ENCODE measurements around the gene PCDHGA8.

Gene PCDHGA8

GRCh38 chr5:141437221-141437620, 44.8 kb downstream of the PCDHGA8 start:
- H3K79me2 ChIP-seq (ENCODE audit: insufficient read depth, low read length): no peaks in the 10 kb centered on the region
- no peaks in the 10 kb centered on the region for H3K36me3 ChIP-seq (ENCODE audit: insufficient read depth, low read length)
- H3K4me1 ChIP-seq (ENCODE audit: insufficient read depth, low read length, poor library complexity, severe bottlenecking): no peaks in the 10 kb centered on the region
- H3K27me3 ChIP-seq (ENCODE audit: insufficient read depth, low read length, poor library complexity, severe bottlenecking): no peaks in the 10 kb centered on the region
- no peak overlapping the region for H3K9ac ChIP-seq (ENCODE audit: low read depth, low read length, poor library complexity, severe bottlenecking)
- H2AFZ ChIP-seq (ENCODE audit: low read length): no peak overlapping the region
- no peaks in the 10 kb centered on the region for H3K9me2 ChIP-seq (replicated peaks; ENCODE audit: low read depth, low read length)
- TF ChIP-seq EZH2phosphoT487 (IDR thresholded peaks at IDR 0.05; ENCODE audit: borderline replicate concordance): no peak
- H3K4me3 ChIP-seq (ENCODE audit: low read length, poor library complexity, severe bottlenecking): no peak overlapping the region
- no peak overlapping the region for H3K4me2 ChIP-seq (ENCODE audit: low read depth, low read length, poor library complexity, severe bottlenecking)
- no peaks in the 10 kb centered on the region for H3F3A ChIP-seq (ENCODE audit: low read depth)
- H3K9me3 ChIP-seq (ENCODE audit: insufficient read depth, low read depth, low read length): no peaks in the 10 kb centered on the region
- no peaks in the 10 kb centered on the region for H4K20me1 ChIP-seq (ENCODE audit: insufficient read depth, low read length, poor library complexity, severe bottlenecking)

GRCh38 chr5:141439411-141440141, 47.1 kb downstream of the PCDHGA8 start:
- Histone ChIP-seq H3K27me3 (ENCODE audit: insufficient read depth, low read length, poor library complexity, severe bottlenecking) (no peaks in the 10 kb centered on the region), H3K36me3 (ENCODE audit: insufficient read depth, low read length) (no peaks in the 10 kb centered on the region), H4K20me1 (ENCODE audit: insufficient read depth, low read length, poor library complexity, severe bottlenecking) (no peaks in the 10 kb centered on the region), H3K79me2 (ENCODE audit: insufficient read depth, low read length) (no peaks in the 10 kb centered on the region), H3K9me3 (ENCODE audit: insufficient read depth, low read depth, low read length) (no peaks in the 10 kb centered on the region), H2AFZ (ENCODE audit: low read length) (no peak overlapping the region), H3F3A (ENCODE audit: low read depth) (no peaks in the 10 kb centered on the region), H3K9ac (ENCODE audit: low read depth, low read length, poor library complexity, severe bottlenecking) (no peak overlapping the region), H3K4me1 (ENCODE audit: insufficient read depth, low read length, poor library complexity, severe bottlenecking) (no peaks in the 10 kb centered on the region), H3K4me3 (ENCODE audit: low read length, poor library complexity, severe bottlenecking) (no peak overlapping the region), H3K9me2 (replicated peaks; ENCODE audit: low read depth, low read length) (no peaks in the 10 kb centered on the region), H3K4me2 (ENCODE audit: low read depth, low read length, poor library complexity, severe bottlenecking) (no peak overlapping the region)
- TF ChIP-seq EZH2phosphoT487 (IDR thresholded peaks at IDR 0.05; ENCODE audit: borderline replicate concordance): no peak
- TF ChIP-seq, protein P1, sequence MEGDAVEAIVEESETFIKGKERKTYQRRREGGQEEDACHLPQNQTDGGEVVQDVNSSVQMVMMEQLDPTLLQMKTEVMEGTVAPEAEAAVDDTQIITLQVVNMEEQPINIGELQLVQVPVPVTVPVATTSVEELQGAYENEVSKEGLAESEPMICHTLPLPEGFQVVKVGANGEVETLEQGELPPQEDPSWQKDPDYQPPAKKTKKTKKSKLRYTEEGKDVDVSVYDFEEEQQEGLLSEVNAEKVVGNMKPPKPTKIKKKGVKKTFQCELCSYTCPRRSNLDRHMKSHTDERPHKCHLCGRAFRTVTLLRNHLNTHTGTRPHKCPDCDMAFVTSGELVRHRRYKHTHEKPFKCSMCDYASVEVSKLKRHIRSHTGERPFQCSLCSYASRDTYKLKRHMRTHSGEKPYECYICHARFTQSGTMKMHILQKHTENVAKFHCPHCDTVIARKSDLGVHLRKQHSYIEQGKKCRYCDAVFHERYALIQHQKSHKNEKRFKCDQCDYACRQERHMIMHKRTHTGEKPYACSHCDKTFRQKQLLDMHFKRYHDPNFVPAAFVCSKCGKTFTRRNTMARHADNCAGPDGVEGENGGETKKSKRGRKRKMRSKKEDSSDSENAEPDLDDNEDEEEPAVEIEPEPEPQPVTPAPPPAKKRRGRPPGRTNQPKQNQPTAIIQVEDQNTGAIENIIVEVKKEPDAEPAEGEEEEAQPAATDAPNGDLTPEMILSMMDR (conservative IDR thresholded peaks at IDR 0.05; ENCODE audit: low read length): no peak

GRCh38 chr5:141440341-141440740, 47.9 kb downstream of the PCDHGA8 start:
- Histone ChIP-seq H3K4me1 (ENCODE audit: insufficient read depth, low read length, poor library complexity, severe bottlenecking) (no peaks in the 10 kb centered on the region), H3K9me3 (ENCODE audit: insufficient read depth, low read depth, low read length) (no peaks in the 10 kb centered on the region), H3K79me2 (ENCODE audit: insufficient read depth, low read length) (no peaks in the 10 kb centered on the region), H3F3A (ENCODE audit: low read depth) (no peaks in the 10 kb centered on the region), H3K9me2 (replicated peaks; ENCODE audit: low read depth, low read length) (no peaks in the 10 kb centered on the region), H2AFZ (ENCODE audit: low read length) (no peak overlapping the region), H4K20me1 (ENCODE audit: insufficient read depth, low read length, poor library complexity, severe bottlenecking) (no peaks in the 10 kb centered on the region), H3K27me3 (ENCODE audit: insufficient read depth, low read length, poor library complexity, severe bottlenecking) (no peaks in the 10 kb centered on the region), H3K9ac (ENCODE audit: low read depth, low read length, poor library complexity, severe bottlenecking) (no peak overlapping the region), H3K4me3 (ENCODE audit: low read length, poor library complexity, severe bottlenecking) (no peak overlapping the region), H3K36me3 (ENCODE audit: insufficient read depth, low read length) (no peaks in the 10 kb centered on the region), H3K4me2 (ENCODE audit: low read depth, low read length, poor library complexity, severe bottlenecking) (no peak overlapping the region)
- TF ChIP-seq, protein P1 (conservative IDR thresholded peaks at IDR 0.05; ENCODE audit: low read length): no peak
- TF ChIP-seq EZH2phosphoT487 (IDR thresholded peaks at IDR 0.05; ENCODE audit: borderline replicate concordance): no peak
